Measurements from ENCODE around the gene CALML5.

Gene CALML5

DNA sequence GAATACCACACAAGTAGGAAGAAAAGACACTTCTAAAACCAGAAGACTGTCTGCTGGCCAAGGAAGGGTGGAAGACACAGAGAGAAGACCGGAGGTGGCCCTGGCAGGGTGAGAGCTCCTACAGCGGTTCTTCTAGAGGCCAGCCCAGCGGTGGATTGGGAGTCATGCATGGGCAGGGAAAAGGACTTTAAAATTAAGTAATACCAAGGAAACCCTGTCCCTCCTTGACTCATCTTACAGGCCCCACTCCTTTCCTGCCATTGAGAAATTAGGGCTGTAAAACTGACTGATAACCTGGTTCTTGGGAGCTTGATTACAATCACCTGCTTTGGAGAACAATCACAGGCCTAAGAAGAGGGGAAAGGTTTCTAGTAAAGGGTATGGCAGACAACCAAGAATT lies 41.5 kb upstream of the CALML5 start:
- no peak for DNase-seq (ENCODE audit: low read depth in 1 of 2, low spot score in 1 of 2)
- no peak for TF ChIP-seq SPI1 (IDR thresholded peaks at IDR 0.05; ENCODE audit: borderline replicate concordance, low read depth)
- no peak for TF ChIP-seq CTCF (IDR thresholded peaks at IDR 0.05; ENCODE audit: insufficient read depth, low read length)
- TF ChIP-seq POLR2AphosphoS5 (IDR thresholded peaks at IDR 0.05; ENCODE audit: low read depth): no peak
- TF ChIP-seq GABPA (IDR thresholded peaks at IDR 0.05; ENCODE audit: low read depth): no peak
- TF ChIP-seq, protein P1, sequence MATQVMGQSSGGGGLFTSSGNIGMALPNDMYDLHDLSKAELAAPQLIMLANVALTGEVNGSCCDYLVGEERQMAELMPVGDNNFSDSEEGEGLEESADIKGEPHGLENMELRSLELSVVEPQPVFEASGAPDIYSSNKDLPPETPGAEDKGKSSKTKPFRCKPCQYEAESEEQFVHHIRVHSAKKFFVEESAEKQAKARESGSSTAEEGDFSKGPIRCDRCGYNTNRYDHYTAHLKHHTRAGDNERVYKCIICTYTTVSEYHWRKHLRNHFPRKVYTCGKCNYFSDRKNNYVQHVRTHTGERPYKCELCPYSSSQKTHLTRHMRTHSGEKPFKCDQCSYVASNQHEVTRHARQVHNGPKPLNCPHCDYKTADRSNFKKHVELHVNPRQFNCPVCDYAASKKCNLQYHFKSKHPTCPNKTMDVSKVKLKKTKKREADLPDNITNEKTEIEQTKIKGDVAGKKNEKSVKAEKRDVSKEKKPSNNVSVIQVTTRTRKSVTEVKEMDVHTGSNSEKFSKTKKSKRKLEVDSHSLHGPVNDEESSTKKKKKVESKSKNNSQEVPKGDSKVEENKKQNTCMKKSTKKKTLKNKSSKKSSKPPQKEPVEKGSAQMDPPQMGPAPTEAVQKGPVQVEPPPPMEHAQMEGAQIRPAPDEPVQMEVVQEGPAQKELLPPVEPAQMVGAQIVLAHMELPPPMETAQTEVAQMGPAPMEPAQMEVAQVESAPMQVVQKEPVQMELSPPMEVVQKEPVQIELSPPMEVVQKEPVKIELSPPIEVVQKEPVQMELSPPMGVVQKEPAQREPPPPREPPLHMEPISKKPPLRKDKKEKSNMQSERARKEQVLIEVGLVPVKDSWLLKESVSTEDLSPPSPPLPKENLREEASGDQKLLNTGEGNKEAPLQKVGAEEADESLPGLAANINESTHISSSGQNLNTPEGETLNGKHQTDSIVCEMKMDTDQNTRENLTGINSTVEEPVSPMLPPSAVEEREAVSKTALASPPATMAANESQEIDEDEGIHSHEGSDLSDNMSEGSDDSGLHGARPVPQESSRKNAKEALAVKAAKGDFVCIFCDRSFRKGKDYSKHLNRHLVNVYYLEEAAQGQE (IDR thresholded peaks at IDR 0.05; ENCODE audit: insufficient replicate concordance, low read depth): no peak
- no peak overlapping the region for H3K4me3 ChIP-seq (replicated peaks; ENCODE audit: insufficient read depth, low read length)
- H3K27ac ChIP-seq (replicated peaks): no peak overlapping the region
- H3K27me3 ChIP-seq (ENCODE audit: insufficient read depth, poor library complexity, severe bottlenecking): no peaks in the 10 kb centered on the region

DNA sequence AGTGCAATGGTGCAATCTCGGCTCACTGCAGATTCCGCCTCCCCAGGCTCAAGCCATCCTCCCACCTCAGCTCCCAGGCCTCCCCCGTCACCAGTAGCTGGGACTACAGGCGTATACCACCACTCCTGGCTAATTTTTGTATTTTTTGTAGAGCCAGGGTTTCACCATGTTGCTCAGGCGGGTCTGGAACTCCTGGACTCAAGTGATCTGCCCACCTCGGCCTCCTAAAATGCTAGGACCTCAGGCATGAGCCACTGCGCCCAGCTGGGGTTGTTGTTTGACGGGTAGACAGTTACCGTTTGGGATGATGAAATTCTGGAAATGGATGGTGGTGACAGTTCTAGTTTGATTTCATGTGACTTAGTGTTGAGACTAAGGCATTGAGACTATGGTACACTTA lies 40.7 kb upstream of the CALML5 start:
- no peaks in the 10 kb centered on the region for H3K27me3 ChIP-seq (ENCODE audit: insufficient read depth, poor library complexity, severe bottlenecking)
- no peak overlapping the region for H3K4me3 ChIP-seq (replicated peaks; ENCODE audit: insufficient read depth, low read length)
- DNase-seq (ENCODE audit: low read depth in 1 of 2, low spot score in 1 of 2): no peak
- no peak overlapping the region for H3K27ac ChIP-seq (replicated peaks)
- TF ChIP-seq CTCF (IDR thresholded peaks at IDR 0.05; ENCODE audit: insufficient read depth, low read length): no peak
- TF ChIP-seq, protein P1 (IDR thresholded peaks at IDR 0.05; ENCODE audit: insufficient replicate concordance, low read depth): no peak
- TF ChIP-seq SPI1 (IDR thresholded peaks at IDR 0.05; ENCODE audit: borderline replicate concordance, low read depth): no peak
- no peak for TF ChIP-seq GABPA (IDR thresholded peaks at IDR 0.05; ENCODE audit: low read depth)
- TF ChIP-seq POLR2AphosphoS5 (IDR thresholded peaks at IDR 0.05; ENCODE audit: low read depth): no peak

GRCh38 chr10:5538892-5539651 lies 39.7 kb upstream of the CALML5 start:
- no peak for DNase-seq (ENCODE audit: low read depth in 1 of 2, low spot score in 1 of 2)
- no peak overlapping the region for H3K4me3 ChIP-seq (replicated peaks; ENCODE audit: insufficient read depth, low read length)
- TF ChIP-seq SPI1 (IDR thresholded peaks at IDR 0.05; ENCODE audit: borderline replicate concordance, low read depth) (no peak), POLR2AphosphoS5 (IDR thresholded peaks at IDR 0.05; ENCODE audit: low read depth) (no peak)
- TF ChIP-seq, protein P1 (IDR thresholded peaks at IDR 0.05; ENCODE audit: insufficient replicate concordance, low read depth): no peak
- no peaks in the 10 kb centered on the region for H3K27me3 ChIP-seq (ENCODE audit: insufficient read depth, poor library complexity, severe bottlenecking)
- H3K27ac ChIP-seq (replicated peaks): no peak overlapping the region
